ENCODE results near the gene IL36G.
"Not testable (repeated sequence)": the region's sequence is repeated elsewhere in the genome, so short reads cannot be mapped to it uniquely, and the experiment has no call there.

IL36G gene

GRCh38 chr2:112977559-112978056 is at the start of gene IL36G:
TSS of gene IL36G (plus strand) at chr2:112978006. CDS start at chr2:112978639, 633 bp downstream.
- no peak for DNase-seq (ENCODE audit: low spot score)

GRCh38 chr2:112933261-112933660 is 44.5 kb upstream of the IL36G start:
- DNase-seq (ENCODE audit: low spot score), result no peak

- DNase-seq (ENCODE audit: low spot score), result not testable (repeated sequence)
Measured at GRCh38 chr2:112934117-112934516, 43.7 kb upstream of the IL36G start.

- DNase-seq (ENCODE audit: low spot score), result no peak
Measured at GRCh38 chr2:112936927-112937232, 40.9 kb upstream of the IL36G start.

- DNase-seq (ENCODE audit: low spot score), result peak; percentile 72
Measured at GRCh38 chr2:112938904-112939303, 38.9 kb upstream of the IL36G start.

GRCh38 chr2:112939425-112939824 is 38.4 kb upstream of the IL36G start:
- DNase-seq (ENCODE audit: low spot score), result no peak

GRCh38 chr2:112940859-112941625 is 36.8 kb upstream of the IL36G start:
- no peak for DNase-seq (ENCODE audit: low spot score)

GRCh38 chr2:112941753-112942653 is 35.8 kb upstream of the IL36G start:
- DNase-seq (ENCODE audit: low spot score), result peak; percentile 66

GRCh38 chr2:112942654-112943002 is 35.2 kb upstream of the IL36G start:
- no peak for DNase-seq (ENCODE audit: low spot score)

GRCh38 chr2:112944971-112945370 is 32.8 kb upstream of the IL36G start:
- DNase-seq (ENCODE audit: low spot score), result no peak

GRCh38 chr2:112946086-112946485 is 31.7 kb upstream of the IL36G start:
- no peak for DNase-seq (ENCODE audit: low spot score)

- DNase-seq (ENCODE audit: low spot score), result no peak
Measured at GRCh38 chr2:112947374-112947773, 30.4 kb upstream of the IL36G start.

- no peak for DNase-seq (ENCODE audit: low spot score)
Measured at GRCh38 chr2:112949456-112949855, 28.4 kb upstream of the IL36G start.

GRCh38 chr2:112954364-112954763 is 23.4 kb upstream of the IL36G start:
- no peak for DNase-seq (ENCODE audit: low spot score)

- no peak for DNase-seq (ENCODE audit: low spot score)
Measured at GRCh38 chr2:112957511-112957910, 20.3 kb upstream of the IL36G start.

- peak; percentile 56 for DNase-seq (ENCODE audit: low spot score)
Measured at GRCh38 chr2:112958428-112959108, 19.2 kb upstream of the IL36G start.

GRCh38 chr2:112959109-112959812 is 18.5 kb upstream of the IL36G start:
- DNase-seq (ENCODE audit: low spot score), result no peak

GRCh38 chr2:112960230-112960825 is 17.5 kb upstream of the IL36G start:
- no peak for DNase-seq (ENCODE audit: low spot score)

GRCh38 chr2:112962308-112963175 is 15.3 kb upstream of the IL36G start:
- DNase-seq (ENCODE audit: low spot score), result no peak

- no peak for DNase-seq (ENCODE audit: low spot score)
Measured at GRCh38 chr2:112967023-112967422, 10.8 kb upstream of the IL36G start.

Measured in LoVo (cell line).